HPDE6-E6E7 (cell line): Measurements from ENCODE around the gene KIF11.

Experiments
- DNase-seq: peaks from one replicate; pipeline ENCODE4 v3.0.0; 2011; ENCODE audit warnings: missing footprints; ENCODE audit errors: extremely low spot score

Gene KIF11

DNA sequence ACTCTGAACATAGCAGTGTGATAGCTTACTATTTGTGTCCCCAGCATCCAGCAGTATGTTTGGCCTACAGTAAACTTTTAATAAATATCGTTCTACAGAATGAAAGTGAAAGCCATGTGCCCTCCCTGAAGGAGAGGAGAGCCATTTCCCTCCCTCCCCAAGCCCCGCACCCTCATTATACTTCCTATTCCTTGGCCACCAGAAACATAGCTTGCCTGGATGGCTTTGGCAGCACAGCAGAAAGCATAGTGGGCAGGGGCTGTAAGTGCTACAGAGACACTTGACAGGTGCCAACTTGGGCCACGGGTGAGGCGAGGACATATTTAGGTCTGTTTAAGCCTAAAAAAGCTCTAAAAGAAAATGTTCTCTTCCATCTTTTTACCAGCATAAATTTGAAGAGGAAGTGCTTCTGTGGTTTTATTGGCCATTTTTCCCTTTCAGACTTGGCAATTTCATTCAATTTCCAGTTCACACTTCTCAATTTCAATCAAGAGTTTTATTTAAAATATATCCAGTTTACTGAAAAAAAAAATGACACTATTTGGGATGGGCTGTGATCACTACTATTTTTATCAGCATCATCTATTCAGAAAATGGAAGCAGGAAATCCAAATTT is 109.5 kb downstream of the KIF11 start:
- DNase-seq = no peak
